Keratinocyte (primary cell): ENCODE measurements around the gene RC3H1.

Experiments used
- EZH2 ChIP-seq: IDR thresholded peaks from one replicate; pipeline ENCODE4 v1.6.1; 2012; ENCODE audit warnings: inconsistent platforms, mild to moderate bottlenecking, low read length, moderate library complexity
- TF ChIP-seq, protein P1 (sequence below), 3 experiments: IDR thresholded peaks in 1 of 3; conservative IDR thresholded peaks in 1 of 3; optimal IDR thresholded peaks in 1 of 3; 2 replicates in 2 of 3; 3 replicates in 1 of 3; pipeline versions ENCODE3 to v1.5.1; 2011; ENCODE audit warnings: low read length in 3 of 3, mild to moderate bottlenecking in 3 of 3, moderate library complexity in 2 of 3, control low read depth in 1 of 3, inconsistent platforms in 1 of 3; ENCODE audit not compliant: insufficient read depth in 2 of 3; ENCODE audit errors: extremely low read depth in 1 of 3

GRCh38 chr1:174013864-174014418 lies 8.2 kb downstream of the RC3H1 start:
- TF ChIP-seq, protein P1, sequence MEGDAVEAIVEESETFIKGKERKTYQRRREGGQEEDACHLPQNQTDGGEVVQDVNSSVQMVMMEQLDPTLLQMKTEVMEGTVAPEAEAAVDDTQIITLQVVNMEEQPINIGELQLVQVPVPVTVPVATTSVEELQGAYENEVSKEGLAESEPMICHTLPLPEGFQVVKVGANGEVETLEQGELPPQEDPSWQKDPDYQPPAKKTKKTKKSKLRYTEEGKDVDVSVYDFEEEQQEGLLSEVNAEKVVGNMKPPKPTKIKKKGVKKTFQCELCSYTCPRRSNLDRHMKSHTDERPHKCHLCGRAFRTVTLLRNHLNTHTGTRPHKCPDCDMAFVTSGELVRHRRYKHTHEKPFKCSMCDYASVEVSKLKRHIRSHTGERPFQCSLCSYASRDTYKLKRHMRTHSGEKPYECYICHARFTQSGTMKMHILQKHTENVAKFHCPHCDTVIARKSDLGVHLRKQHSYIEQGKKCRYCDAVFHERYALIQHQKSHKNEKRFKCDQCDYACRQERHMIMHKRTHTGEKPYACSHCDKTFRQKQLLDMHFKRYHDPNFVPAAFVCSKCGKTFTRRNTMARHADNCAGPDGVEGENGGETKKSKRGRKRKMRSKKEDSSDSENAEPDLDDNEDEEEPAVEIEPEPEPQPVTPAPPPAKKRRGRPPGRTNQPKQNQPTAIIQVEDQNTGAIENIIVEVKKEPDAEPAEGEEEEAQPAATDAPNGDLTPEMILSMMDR (optimal IDR thresholded peaks at IDR 0.05 in 1 of 3, IDR thresholded peaks at IDR 0.05 in 1 of 3, conservative IDR thresholded peaks at IDR 0.05 in 1 of 3; ENCODE audit: extremely low read depth in 1 of 3, insufficient read depth in 2 of 3, low read length in 3 of 3): no peak
- TF ChIP-seq EZH2: no peak
